DMS153 (cell line): ENCODE measurements around the gene FGF14.

Experiments
- DNase-seq: peaks from one replicate; lab custom pipeline; 2025; lab: John Stamatoyannopoulos, UW

Gene FGF14

GRCh38 chr13:101985321-101985720, 416.5 kb downstream of the FGF14 start:
- DNase-seq, result no peak

GRCh38 chr13:101982903-101983302, 418.9 kb downstream of the FGF14 start:
- DNase-seq, result peak; percentile 82

- peak; percentile 65 for DNase-seq
Measured at GRCh38 chr13:101979825-101980224, 422.0 kb downstream of the FGF14 start.

GRCh38 chr13:101978552-101979315, 423.1 kb downstream of the FGF14 start:
- peak; percentile 32 for DNase-seq

- DNase-seq, result no peak
Measured at GRCh38 chr13:101977475-101977874, 424.4 kb downstream of the FGF14 start.

- no peak for DNase-seq
Measured at GRCh38 chr13:101972191-101972590, 429.7 kb downstream of the FGF14 start.

- DNase-seq, result no peak
Measured at GRCh38 chr13:101970341-101970740, 431.5 kb downstream of the FGF14 start.

GRCh38 chr13:101967781-101968180, 434.1 kb downstream of the FGF14 start:
- DNase-seq, result no peak

- DNase-seq, result no peak
Measured at GRCh38 chr13:101967216-101967615, 434.6 kb downstream of the FGF14 start.

GRCh38 chr13:101965096-101965495, 436.8 kb downstream of the FGF14 start:
- no peak for DNase-seq

GRCh38 chr13:101959016-101959415, 442.8 kb downstream of the FGF14 start:
- no peak for DNase-seq

- DNase-seq, result no peak
Measured at GRCh38 chr13:101955764-101956163, 446.1 kb downstream of the FGF14 start.

- no peak for DNase-seq
Measured at GRCh38 chr13:101951114-101951513, 450.7 kb downstream of the FGF14 start.

- DNase-seq, result no peak
Measured at GRCh38 chr13:101949681-101950080, 452.2 kb downstream of the FGF14 start.

GRCh38 chr13:101946401-101946800, 455.4 kb downstream of the FGF14 start:
- DNase-seq, result no peak

- DNase-seq, result no peak
Measured at GRCh38 chr13:101945435-101945834, 456.4 kb downstream of the FGF14 start.

GRCh38 chr13:101944521-101944920, 457.3 kb downstream of the FGF14 start:
- DNase-seq, result peak; percentile 53

GRCh38 chr13:101942535-101943157, 459.2 kb downstream of the FGF14 start:
- no peak for DNase-seq

- peak; percentile 79 for DNase-seq
Measured at GRCh38 chr13:101942038-101942437, 459.8 kb downstream of the FGF14 start.

- no peak for DNase-seq
Measured at GRCh38 chr13:101941095-101941783, 460.6 kb downstream of the FGF14 start.

GRCh38 chr13:101939370-101939769, 462.5 kb downstream of the FGF14 start:
- no peak for DNase-seq

- no peak for DNase-seq
Measured at GRCh38 chr13:101935828-101936227, 466.0 kb downstream of the FGF14 start.

- DNase-seq, result no peak
Measured at GRCh38 chr13:101931186-101931585, 470.7 kb downstream of the FGF14 start.
